Liver (tissue), 9 donors: ENCODE measurements around the gene CYTH2. TPM values are rescaled to one million over a fixed set of nuclear protein-coding genes. Genes with fewer than 3 reads are reported as not detected.
"Not testable (repeated sequence)": the region's sequence is repeated elsewhere in the genome, so short reads cannot be mapped to it uniquely, and the experiment has no call there.

Experiments
- DNase-seq: peaks from one replicate; pipeline ENCODE4 v3.0.0-alpha.2; 2017; ENCODE audit warnings: low spot score
- H3K27ac ChIP-seq, 2 donors: one replicate each; pipeline ENCODE4 v1.7.0; 2013; ENCODE audit warnings: inconsistent platforms in 2 of 2, low read length in 2 of 2, control low read depth in 1 of 2, low read depth in 1 of 2, mild to moderate bottlenecking in 1 of 2
- H3K27me3 ChIP-seq, 4 donors: one replicate each; pipeline versions ENCODE4 v1.6.1 to v1.7.0; 2013; ENCODE audit warnings: low read length in 3 of 4, inconsistent platforms in 1 of 4, mild to moderate bottlenecking in 1 of 4, moderate library complexity in 1 of 4; ENCODE audit not compliant: control insufficient read depth in 4 of 4, insufficient read depth in 4 of 4
- H3K36me3 ChIP-seq, 4 donors: one replicate each; pipeline versions ENCODE4 v1.6.1 to v1.7.0; 2013; ENCODE audit warnings: low read length in 3 of 4, mild to moderate bottlenecking in 3 of 4, low read depth in 1 of 4, moderate library complexity in 1 of 4; ENCODE audit not compliant: control insufficient read depth in 4 of 4, insufficient read depth in 3 of 4
- H3K4me1 ChIP-seq, 4 donors: one replicate each; pipeline versions ENCODE4 v1.6.1 to v1.7.0; 2013; ENCODE audit warnings: low read length in 3 of 4, mild to moderate bottlenecking in 3 of 4, moderate library complexity in 1 of 4; ENCODE audit not compliant: control insufficient read depth in 4 of 4, insufficient read depth in 4 of 4
- H3K4me3 ChIP-seq, 3 donors: one replicate each; pipeline versions ENCODE4 v1.6.1 to v1.7.0; 2013; ENCODE audit warnings: low read length in 3 of 3, control low read depth in 1 of 3, low read depth in 1 of 3, mild to moderate bottlenecking in 1 of 3
- H3K9ac ChIP-seq, 2 donors: one replicate each; pipeline ENCODE4 v1.7.0; 2013; ENCODE audit warnings: low read length in 2 of 2, mild to moderate bottlenecking in 2 of 2, moderate library complexity in 2 of 2, control low read depth in 1 of 2, low read depth in 1 of 2
- H3K9me3 ChIP-seq, 4 donors: one replicate each; pipeline versions ENCODE4 v1.6.1 to v1.7.0; 2013; ENCODE audit warnings: low read length in 3 of 4; ENCODE audit not compliant: control insufficient read depth in 4 of 4
- ATF3 ChIP-seq: IDR thresholded peaks from 2 replicates; pipeline ENCODE4 v1.6.1; 2016; ENCODE audit warnings: antibody characterized with exemption
- EGR1 ChIP-seq, 2 donors: IDR thresholded peaks; 2 replicates each; pipeline ENCODE4 v1.6.1; 2016 to 2018; ENCODE audit warnings: antibody characterized with exemption in 2 of 2, low read depth in 2 of 2
- FOXA1 ChIP-seq: IDR thresholded peaks from 2 replicates; pipeline ENCODE4 v1.6.1; 2016; ENCODE audit warnings: antibody characterized with exemption
- FOXA2 ChIP-seq: IDR thresholded peaks from 2 replicates; pipeline ENCODE4 v1.6.1; 2016; ENCODE audit warnings: antibody characterized with exemption
- GABPA ChIP-seq, 2 donors: IDR thresholded peaks in 1 of 2; conservative IDR thresholded peaks in 1 of 2; 2 replicates each; pipeline ENCODE4 v1.6.1; 2016; ENCODE audit warnings: antibody characterized with exemption in 2 of 2, mild to moderate bottlenecking in 1 of 2, moderate library complexity in 1 of 2
- HNF4A ChIP-seq, 2 donors: conservative IDR thresholded peaks; 2 replicates each; pipeline ENCODE4 v1.6.1; 2016; ENCODE audit warnings: antibody characterized with exemption in 2 of 2, mild to moderate bottlenecking in 2 of 2
- HNF4G ChIP-seq: IDR thresholded peaks from 2 replicates; pipeline ENCODE4 v1.6.1; 2016; ENCODE audit warnings: antibody characterized with exemption
- JUND ChIP-seq, 2 donors: IDR thresholded peaks; 2 replicates each; pipeline ENCODE4 v1.6.1; 2016; ENCODE audit warnings: antibody characterized with exemption in 2 of 2
- NR2F2 ChIP-seq: IDR thresholded peaks from 2 replicates; pipeline ENCODE4 v1.6.1; 2016; ENCODE audit warnings: antibody characterized with exemption
- RAD21 ChIP-seq, 2 donors: IDR thresholded peaks; 2 replicates each; pipeline ENCODE4 v1.6.1; 2016; ENCODE audit warnings: antibody characterized with exemption in 2 of 2, mild to moderate bottlenecking in 2 of 2
- REST ChIP-seq: IDR thresholded peaks from 2 replicates; pipeline ENCODE4 v1.6.1; 2016; ENCODE audit warnings: antibody characterized with exemption, mild to moderate bottlenecking
- RXRA ChIP-seq, 2 donors: IDR thresholded peaks; 2 replicates each; pipeline ENCODE4 v1.6.1; 2017 to 2018; ENCODE audit warnings: antibody characterized with exemption in 2 of 2, mild to moderate bottlenecking in 1 of 2
- SP1 ChIP-seq: IDR thresholded peaks from 2 replicates; pipeline ENCODE4 v1.6.1; 2018; ENCODE audit warnings: antibody characterized with exemption, mild to moderate bottlenecking
- TAF1 ChIP-seq: conservative IDR thresholded peaks from 2 replicates; pipeline ENCODE4 v1.6.1; 2016; ENCODE audit warnings: antibody characterized with exemption, mild to moderate bottlenecking
- YY1 ChIP-seq: IDR thresholded peaks from 2 replicates; pipeline ENCODE4 v1.6.1; 2016; ENCODE audit warnings: antibody characterized with exemption, mild to moderate bottlenecking
- ZBTB33 ChIP-seq: IDR thresholded peaks from 2 replicates; pipeline ENCODE4 v1.6.1; 2016; ENCODE audit warnings: antibody characterized with exemption
- WGBS: extraction: QIAGEN DNeasy Blood & Tissue Kit; methylation state at CpG from one replicate; pipeline ENCODE4 v1.1.7; 2013; 5-methylcytosine and 5-hydroxymethylcytosine counted together
- polyA plus RNA-seq, 2 donors: library from polyadenylated mRNA; stranded (reverse) in 1 of 2; unstranded in 1 of 2; fragments of 200-250 nt in 1 of 2; fragments of >200 nt in 1 of 2; fragmentation: Nextera tagmentation in 1 of 2; extraction: Ambion mirVana in 1 of 2; gene quantifications; one replicate each; pipeline versions ENCODE4 v1.2.1 to v1.2.3, GENCODE V29; 2013 to 2015
- total RNA-seq, 2 donors: library from RNA; depleted of rRNA; stranded (reverse); fragments of >200 nt; gene quantifications; one replicate each; pipeline ENCODE4 v1.2.3, GENCODE V29; 2014
- TF ChIP-seq, protein P1 (sequence below): fragments of 150-350 bp; IDR thresholded peaks from 2 replicates; pipeline ENCODE4 v1.5.1; 2017; ENCODE audit warnings: improper control_type of control experiment, low read depth, low read length; ENCODE audit not compliant: missing input control
- TF ChIP-seq, protein P2 (sequence below): IDR thresholded peaks from 2 replicates; pipeline ENCODE4 v1.6.1; 2016; ENCODE audit warnings: antibody characterized with exemption
- donor health status: healthy.
- donor health status: healthy.
- donor health status: healthy.
- donor health status: healthy.
- donor health status: healthy.

The CYTH2 gene
- total and polyA plus RNA-seq, 4 donors: 13.0 to 16.9 (median 13.2) TPM

- Histone ChIP-seq H3K27me3 (no peaks in the 10 kb centered on the region), H3K4me1 (peaks cover 0 to 12% (median 6%) of the 10 kb centered on the region in 4 donors), H3K36me3 (no peaks in the 10 kb centered on the region), H3K4me3 (no peak overlapping the region), H3K9ac (no peak overlapping the region), H3K27ac (no peak overlapping the region), H3K9me3 (no peaks in the 10 kb centered on the region)
- TF ChIP-seq RAD21 (IDR thresholded peaks at IDR 0.05) (no peak), HNF4A (conservative IDR thresholded peaks at IDR 0.05) (no peak), JUND (IDR thresholded peaks at IDR 0.05) (no peak), ZBTB33 (no peak), FOXA2 (no peak), SP1 (no peak), ATF3 (no peak), REST (no peak), TAF1 (no peak), HNF4G (no peak), GABPA (IDR thresholded peaks at IDR 0.05 in 1 of 2, conservative IDR thresholded peaks at IDR 0.05 in 1 of 2) (no peak), YY1 (no peak), NR2F2 (no peak), RXRA (IDR thresholded peaks at IDR 0.05) (no peak), FOXA1 (no peak), EGR1 (IDR thresholded peaks at IDR 0.05; ENCODE audit: low read depth in 2 of 2) (no peak)
- TF ChIP-seq, protein P1, sequence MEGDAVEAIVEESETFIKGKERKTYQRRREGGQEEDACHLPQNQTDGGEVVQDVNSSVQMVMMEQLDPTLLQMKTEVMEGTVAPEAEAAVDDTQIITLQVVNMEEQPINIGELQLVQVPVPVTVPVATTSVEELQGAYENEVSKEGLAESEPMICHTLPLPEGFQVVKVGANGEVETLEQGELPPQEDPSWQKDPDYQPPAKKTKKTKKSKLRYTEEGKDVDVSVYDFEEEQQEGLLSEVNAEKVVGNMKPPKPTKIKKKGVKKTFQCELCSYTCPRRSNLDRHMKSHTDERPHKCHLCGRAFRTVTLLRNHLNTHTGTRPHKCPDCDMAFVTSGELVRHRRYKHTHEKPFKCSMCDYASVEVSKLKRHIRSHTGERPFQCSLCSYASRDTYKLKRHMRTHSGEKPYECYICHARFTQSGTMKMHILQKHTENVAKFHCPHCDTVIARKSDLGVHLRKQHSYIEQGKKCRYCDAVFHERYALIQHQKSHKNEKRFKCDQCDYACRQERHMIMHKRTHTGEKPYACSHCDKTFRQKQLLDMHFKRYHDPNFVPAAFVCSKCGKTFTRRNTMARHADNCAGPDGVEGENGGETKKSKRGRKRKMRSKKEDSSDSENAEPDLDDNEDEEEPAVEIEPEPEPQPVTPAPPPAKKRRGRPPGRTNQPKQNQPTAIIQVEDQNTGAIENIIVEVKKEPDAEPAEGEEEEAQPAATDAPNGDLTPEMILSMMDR: no peak
- TF ChIP-seq, protein P2, sequence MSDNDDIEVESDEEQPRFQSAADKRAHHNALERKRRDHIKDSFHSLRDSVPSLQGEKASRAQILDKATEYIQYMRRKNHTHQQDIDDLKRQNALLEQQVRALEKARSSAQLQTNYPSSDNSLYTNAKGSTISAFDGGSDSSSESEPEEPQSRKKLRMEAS: no peak
- DNase-seq: no peak
- WGBS: 80% methylated on average over 37 of the region's 37 CpGs
These were observed 15.9 kb downstream of the CYTH2 start for GRCh38 chr19:48484931-48485612.

DNA sequence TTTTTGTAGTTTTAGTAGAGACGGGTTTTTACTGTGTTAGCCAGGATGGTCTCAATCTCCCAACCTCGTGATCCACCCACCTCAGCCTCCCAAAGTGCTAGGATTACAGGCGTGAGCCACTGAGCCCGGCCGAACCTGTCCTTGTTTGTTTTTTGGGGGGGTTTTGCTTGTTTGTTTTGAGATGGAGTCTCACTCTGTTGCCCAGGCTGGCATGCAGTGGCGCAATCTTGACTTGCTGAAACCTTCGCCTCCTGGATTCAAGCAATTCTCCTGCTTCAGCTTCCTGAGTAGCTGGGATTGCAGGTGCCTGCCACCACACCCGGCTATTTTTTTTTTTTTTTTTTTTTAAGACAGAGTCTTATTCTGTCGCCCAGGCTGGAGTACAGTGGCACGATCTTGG, 17.5 kb downstream of the CYTH2 start:
- H3K36me3 ChIP-seq, H3K9me3 ChIP-seq, H3K9ac ChIP-seq, H3K4me3 ChIP-seq, H3K27me3 ChIP-seq, H3K4me1 ChIP-seq, H3K27ac ChIP-seq, DNase-seq: not testable (repeated sequence)
- 60% methylated on average over 10 of the region's 10 CpGs for WGBS
